ENCODE results near the gene CHST2.
A peak's percentile ranks its signal among the peaks of the same experiment; 100 is the strongest.

The CHST2 gene

GRCh38 chr3:143167969-143168854, 48.6 kb downstream of the CHST2 start:
- DNase-seq (ENCODE audit: low read depth): peak; percentile 49

GRCh38 chr3:143168855-143169192, 49.3 kb downstream of the CHST2 start:
- DNase-seq (ENCODE audit: low read depth): no peak

- no peak for DNase-seq (ENCODE audit: low read depth)
Measured at GRCh38 chr3:143170074-143170473, 50.5 kb downstream of the CHST2 start.

GRCh38 chr3:143170676-143171075, 51.1 kb downstream of the CHST2 start:
- DNase-seq (ENCODE audit: low read depth): no peak

- DNase-seq (ENCODE audit: low read depth): no peak
Measured at GRCh38 chr3:143171141-143171980, 51.8 kb downstream of the CHST2 start.

GRCh38 chr3:143172062-143172794, 52.7 kb downstream of the CHST2 start:
- DNase-seq (ENCODE audit: low read depth): no peak

GRCh38 chr3:143172795-143173145, 53.2 kb downstream of the CHST2 start:
- DNase-seq (ENCODE audit: low read depth): no peak

- DNase-seq (ENCODE audit: low read depth): no peak
Measured at GRCh38 chr3:143173242-143173641, 53.7 kb downstream of the CHST2 start.

All from CMK (cell line).